SJCRH30 (cell line): Measurements from ENCODE around the gene MYBBP1A. TPM values are rescaled to one million over a fixed set of nuclear protein-coding genes. Genes with fewer than 3 reads are reported as not detected.

Source experiments
- DNase-seq, 2 experiments: peaks; one replicate each; pipeline ENCODE4 v3.0.0-alpha.2; 2015 to 2020
- H3K27ac ChIP-seq: fragments of 250-450 bp; sonication (Bioruptor Pico); 2 replicates; pipeline ENCODE4 v1.5.1; 2020; ENCODE audit warnings: mild to moderate bottlenecking, moderate library complexity
- H3K27me3 ChIP-seq: fragments of 250-450 bp; sonication (Bioruptor Pico); 2 replicates; pipeline ENCODE4 v1.5.1; 2020; ENCODE audit warnings: mild to moderate bottlenecking, moderate library complexity
- H3K36me3 ChIP-seq: fragments of 250-450 bp; sonication (Bioruptor Pico); 2 replicates; pipeline ENCODE4 v1.5.1; 2020; ENCODE audit warnings: mild to moderate bottlenecking, moderate library complexity
- H3K4me1 ChIP-seq: fragments of 250-450 bp; sonication (Bioruptor Pico); 2 replicates; pipeline ENCODE4 v1.5.1; 2020; ENCODE audit warnings: mild to moderate bottlenecking, moderate library complexity
- H3K4me3 ChIP-seq: fragments of 250-450 bp; sonication (Bioruptor Pico); 2 replicates; pipeline ENCODE4 v1.5.1; 2020; ENCODE audit warnings: mild to moderate bottlenecking, moderate library complexity
- H3K9me3 ChIP-seq: fragments of 250-450 bp; sonication (Bioruptor Pico); replicated peaks from 2 replicates; pipeline ENCODE4 v1.5.1; 2020; ENCODE audit warnings: mild to moderate bottlenecking, moderate library complexity
- total RNA-seq: library from RNA; depleted of rRNA; stranded (reverse); fragments of >200 nt; shearing (Covaris generic); gene quantifications from 2 replicates; pipeline ENCODE4 v1.2.3, GENCODE V29; 2014

The MYBBP1A gene
- total RNA-seq, 1 experiment from 2014 or later = 40.3 TPM

DNA sequence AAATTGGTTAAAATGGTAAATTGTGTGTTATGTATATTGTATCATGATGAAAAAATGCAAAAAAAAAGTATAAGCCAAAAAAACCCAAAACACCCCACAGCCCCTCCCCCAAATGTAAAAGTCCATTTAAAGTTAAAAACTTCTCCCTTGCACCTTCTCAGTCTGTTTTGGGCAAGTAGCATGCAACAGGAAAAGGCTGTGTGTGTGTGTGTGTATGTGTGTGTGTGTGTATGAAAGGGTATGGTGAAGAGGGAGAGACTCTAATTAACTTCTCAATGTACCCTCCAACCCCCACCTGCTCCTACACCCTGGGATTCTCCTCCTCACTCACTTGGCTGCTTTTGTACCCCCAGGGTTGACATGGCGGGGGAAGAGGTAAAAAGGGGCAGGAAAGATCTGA, 14.4 kb upstream of the MYBBP1A start:
- H3K4me3 ChIP-seq = no peak overlapping the region
- H3K36me3 ChIP-seq = no peaks in the 10 kb centered on the region
- no peaks in the 10 kb centered on the region for H3K4me1 ChIP-seq
- DNase-seq = no peak
- H3K9me3 ChIP-seq = no peaks in the 10 kb centered on the region
- H3K27me3 ChIP-seq = no peaks in the 10 kb centered on the region
- H3K27ac ChIP-seq = no peak overlapping the region

DNA sequence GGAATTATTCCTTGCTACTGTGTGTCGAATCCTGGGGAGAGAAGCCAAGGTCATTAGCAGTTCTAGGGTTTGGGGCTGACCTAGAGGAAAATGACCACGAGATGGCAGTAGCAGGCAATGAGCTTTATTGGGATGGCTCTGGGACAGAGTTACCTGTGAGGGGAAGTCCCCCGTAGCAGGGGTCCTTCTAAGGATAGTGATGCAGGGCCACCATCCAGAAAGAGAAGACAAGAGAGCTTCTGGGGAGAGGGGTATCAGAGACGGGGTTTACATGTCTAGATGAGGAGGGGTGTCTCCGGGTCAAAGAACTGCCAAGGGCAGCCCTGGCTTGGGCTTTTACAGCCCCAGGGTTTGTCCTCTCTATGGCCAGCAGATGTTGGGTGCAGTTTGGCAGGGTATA, 11.6 kb upstream of the MYBBP1A start:
- Histone ChIP-seq H3K4me1 (no peaks in the 10 kb centered on the region), H3K27me3 (no peaks in the 10 kb centered on the region), H3K9me3 (no peaks in the 10 kb centered on the region), H3K27ac (no peak overlapping the region), H3K4me3 (no peak overlapping the region), H3K36me3 (no peaks in the 10 kb centered on the region)
- peak; percentile 41 to 81 for DNase-seq

DNA sequence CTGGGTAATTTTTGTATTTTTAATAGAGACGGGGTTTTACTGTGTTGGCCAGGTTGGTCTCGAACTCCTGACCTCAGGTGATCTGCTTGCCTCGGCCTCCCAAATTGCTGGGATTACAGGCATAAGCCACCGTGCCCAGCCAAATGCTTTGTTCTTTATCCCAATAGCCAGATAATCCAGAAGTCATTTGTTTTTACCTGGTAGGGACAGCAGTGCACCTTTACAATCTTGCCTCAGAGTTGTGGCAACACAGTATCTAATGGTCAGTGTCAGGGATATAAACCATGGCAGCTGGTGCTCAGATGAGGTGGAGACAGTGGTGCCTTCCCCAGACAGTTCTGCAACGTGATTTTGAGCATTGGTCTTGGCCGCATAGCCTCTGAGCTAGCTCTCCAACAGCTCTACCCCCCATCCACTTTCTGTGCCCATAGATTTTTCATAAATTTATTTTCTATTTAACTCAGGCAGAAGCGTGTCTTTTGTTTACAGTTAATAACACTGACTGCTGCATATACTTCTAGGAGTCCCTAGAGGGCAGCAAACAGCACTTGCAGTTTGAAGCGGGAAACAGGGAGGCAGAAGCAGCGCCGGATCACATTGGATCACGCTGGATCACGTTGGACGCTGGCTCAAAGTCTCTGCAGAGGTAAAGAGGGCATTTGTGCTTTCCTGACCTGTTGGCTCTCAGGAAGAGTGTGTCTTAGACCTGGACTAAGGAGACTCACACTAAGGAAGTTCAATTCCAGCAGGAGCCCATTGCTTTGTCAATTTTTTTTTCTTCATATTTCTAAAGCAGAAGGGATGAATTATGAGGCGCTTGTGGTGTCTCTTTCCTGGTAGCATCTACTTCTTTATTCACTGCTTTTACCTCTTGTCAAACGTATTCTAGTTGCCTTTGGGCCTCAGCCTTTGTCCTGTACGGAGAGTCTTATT, 10.3 kb upstream of the MYBBP1A start:
- DNase-seq = peak; percentile 62 to 83
- Histone ChIP-seq H3K4me1 (no peaks in the 10 kb centered on the region), H3K36me3 (no peaks in the 10 kb centered on the region), H3K27ac (no peak overlapping the region), H3K4me3 (no peak overlapping the region), H3K27me3 (no peaks in the 10 kb centered on the region), H3K9me3 (no peaks in the 10 kb centered on the region)

DNA sequence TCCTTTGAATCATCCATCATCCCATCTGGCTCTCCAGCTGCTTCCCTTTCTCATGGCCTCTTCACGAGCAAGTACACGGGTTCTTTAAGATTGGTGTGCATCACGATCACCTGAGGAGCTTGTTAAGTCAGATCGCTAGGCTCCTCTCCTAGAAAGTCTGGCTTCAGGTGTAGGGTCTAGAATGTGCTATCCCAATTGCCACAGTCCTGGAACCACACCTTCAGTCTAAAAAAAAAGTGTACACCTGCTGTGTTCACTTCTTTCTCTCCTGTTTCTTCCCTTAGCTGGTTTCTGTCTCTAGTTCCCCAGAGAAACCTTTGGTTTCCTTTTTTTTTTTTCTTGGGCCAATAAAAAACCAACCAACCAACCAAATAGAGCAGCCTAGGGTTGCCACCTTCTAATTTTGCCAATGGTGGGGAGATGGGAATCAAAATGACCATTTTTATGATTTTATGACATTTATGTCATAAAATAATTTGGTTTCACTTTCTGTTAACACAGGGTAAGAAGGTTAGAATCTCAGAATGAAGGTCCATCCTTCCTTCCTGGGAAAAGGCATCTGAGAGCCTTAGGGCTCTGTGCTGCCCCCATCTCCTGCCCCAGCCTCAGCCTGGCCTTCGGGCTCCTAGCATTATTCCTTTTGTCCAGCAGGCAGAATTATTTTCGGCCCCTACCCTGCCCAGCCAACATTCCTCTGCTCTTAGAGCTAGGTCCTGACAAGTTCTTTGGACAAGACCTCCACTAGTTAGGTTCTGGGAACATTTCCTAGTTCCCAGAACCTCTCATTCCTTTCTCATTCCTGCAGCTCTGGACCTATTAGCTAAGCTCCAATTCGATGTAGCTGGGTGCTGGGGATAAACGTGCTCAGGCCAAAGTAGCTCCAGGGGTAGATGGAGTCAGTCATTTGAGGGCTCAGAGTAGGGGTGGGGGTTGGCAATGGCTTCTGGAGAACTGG, 7.1 kb upstream of the MYBBP1A start:
- no peak for DNase-seq
- Histone ChIP-seq H3K27ac (no peak overlapping the region), H3K27me3 (no peaks in the 10 kb centered on the region), H3K36me3 (no peaks in the 10 kb centered on the region), H3K4me3 (no peak overlapping the region), H3K9me3 (no peaks in the 10 kb centered on the region), H3K4me1 (no peaks in the 10 kb centered on the region)

DNA sequence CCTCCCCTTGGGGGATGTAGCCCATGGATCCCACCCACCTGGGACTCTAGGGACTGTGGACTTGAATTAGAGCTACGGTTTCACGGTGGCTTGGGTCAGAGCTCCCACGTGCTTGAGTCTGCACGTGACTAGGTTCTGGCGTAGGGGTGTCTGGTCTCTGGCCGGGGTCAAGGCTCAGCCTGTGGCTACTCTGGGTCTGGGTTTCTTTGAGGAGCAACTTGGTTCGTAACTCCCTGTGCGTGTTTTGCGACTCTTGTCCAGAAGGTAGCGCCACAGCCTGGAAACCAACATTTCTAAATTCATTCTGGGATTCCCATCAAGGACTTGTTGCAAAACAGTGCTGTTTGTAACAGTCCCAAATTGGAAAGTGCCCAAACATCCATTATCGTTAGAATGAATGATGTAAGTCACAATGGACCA, 5.7 kb upstream of the MYBBP1A start:
- H3K27me3 ChIP-seq = no peaks in the 10 kb centered on the region
- no peaks in the 10 kb centered on the region for H3K36me3 ChIP-seq
- no peaks in the 10 kb centered on the region for H3K4me1 ChIP-seq
- DNase-seq = no peak
- no peak overlapping the region for H3K27ac ChIP-seq
- no peaks in the 10 kb centered on the region for H3K9me3 ChIP-seq
- H3K4me3 ChIP-seq = no peak overlapping the region

DNA sequence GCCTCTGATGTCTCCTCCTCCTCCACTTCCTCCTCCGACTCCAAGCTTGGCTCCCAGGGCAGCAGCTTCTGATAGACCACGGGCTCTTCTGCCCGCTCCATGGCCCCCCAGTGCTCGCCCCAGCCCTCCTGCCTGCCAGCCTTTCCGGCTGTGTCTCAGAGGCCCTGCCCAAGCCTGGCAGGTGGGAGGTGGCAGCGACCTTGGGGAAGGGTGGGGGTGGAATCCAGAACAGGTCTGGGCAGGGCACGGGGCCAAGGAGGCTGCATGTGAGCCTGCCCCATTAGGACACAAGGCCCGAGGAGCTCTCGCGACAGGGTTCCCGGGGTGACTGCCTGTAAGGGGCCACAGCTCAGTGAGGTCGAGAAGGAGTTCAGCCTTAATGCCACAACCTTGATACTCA, 5.2 kb upstream of the MYBBP1A start, which contains the start of gene GGT6:
Gene GGT6, minus strand, starts transcription at position 157 of the 400 bp plus-strand sequence. Its CDS starts 56 bp downstream, at position 101.
- no peak for DNase-seq
- Histone ChIP-seq H3K27ac (no peak within 1 kb of the TSS), H3K27me3 (no peaks in the 10 kb centered on the region), H3K36me3 (no peaks in the 10 kb centered on the region), H3K4me1 (no peaks in the 10 kb centered on the region), H3K9me3 (no peaks in the 10 kb centered on the region), H3K4me3 (no peak within 1 kb of the TSS)

DNA sequence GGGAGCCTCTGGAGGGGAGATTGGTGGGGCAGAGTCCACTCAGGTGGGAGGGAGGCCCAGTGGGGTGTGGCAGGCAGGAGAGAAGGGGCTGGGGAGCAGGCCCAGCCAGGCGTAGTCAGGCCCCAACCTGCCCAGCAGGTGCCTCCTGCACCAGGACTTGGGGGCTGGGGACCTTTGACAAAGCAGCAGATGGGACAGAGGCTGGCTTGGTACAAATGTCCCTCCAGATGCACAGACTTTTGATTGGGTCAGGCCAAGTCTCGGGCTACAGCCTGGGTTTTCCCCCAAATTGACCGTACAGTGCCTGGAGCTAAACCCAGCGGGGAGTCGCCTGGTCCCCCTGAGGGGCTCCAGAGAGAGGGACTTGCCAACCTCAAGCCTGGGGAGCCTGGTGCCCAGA, 4.8 kb upstream of the MYBBP1A start:
- no peak for DNase-seq
- Histone ChIP-seq H3K36me3 (no peaks in the 10 kb centered on the region), H3K4me1 (no peaks in the 10 kb centered on the region), H3K27ac (no peak overlapping the region), H3K4me3 (no peak overlapping the region), H3K9me3 (no peaks in the 10 kb centered on the region), H3K27me3 (no peaks in the 10 kb centered on the region)

DNA sequence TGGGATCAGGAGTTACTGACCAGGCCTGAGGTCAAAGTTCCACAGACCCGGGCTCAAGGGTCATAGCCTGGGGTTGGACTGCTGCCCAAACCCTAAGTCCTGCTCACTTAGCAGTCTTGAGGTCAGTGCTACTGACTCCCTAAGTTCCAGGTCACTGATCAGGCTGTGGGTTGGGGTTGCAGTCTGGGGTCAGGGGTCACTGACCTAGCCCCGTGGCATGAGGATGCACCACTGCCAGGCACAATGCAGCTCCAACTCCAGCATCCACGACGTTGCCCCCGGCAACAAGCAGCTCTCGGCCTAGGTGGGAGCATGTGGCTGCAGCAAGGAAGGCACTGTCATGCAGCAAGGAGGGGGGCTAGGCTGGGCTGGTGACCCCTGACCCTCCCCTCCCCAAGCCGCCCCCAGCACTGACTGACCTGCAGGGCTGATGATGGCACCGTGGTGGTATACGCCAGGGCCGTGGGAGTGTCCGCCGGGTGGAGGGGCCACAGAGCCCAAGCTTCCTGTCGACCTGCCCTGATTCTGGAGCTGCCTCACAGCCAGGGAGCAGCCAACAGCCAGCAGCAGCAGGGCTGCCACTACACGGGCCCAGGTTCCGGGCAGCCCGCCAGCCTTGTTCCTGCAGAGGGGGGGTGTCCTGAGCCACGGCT, 4.1 kb upstream of the MYBBP1A start:
- Histone ChIP-seq H3K4me3 (no peak overlapping the region), H3K36me3 (no peaks in the 10 kb centered on the region), H3K9me3 (no peaks in the 10 kb centered on the region), H3K4me1 (no peaks in the 10 kb centered on the region), H3K27ac (no peak overlapping the region), H3K27me3 (no peaks in the 10 kb centered on the region)
- DNase-seq = no peak

DNA sequence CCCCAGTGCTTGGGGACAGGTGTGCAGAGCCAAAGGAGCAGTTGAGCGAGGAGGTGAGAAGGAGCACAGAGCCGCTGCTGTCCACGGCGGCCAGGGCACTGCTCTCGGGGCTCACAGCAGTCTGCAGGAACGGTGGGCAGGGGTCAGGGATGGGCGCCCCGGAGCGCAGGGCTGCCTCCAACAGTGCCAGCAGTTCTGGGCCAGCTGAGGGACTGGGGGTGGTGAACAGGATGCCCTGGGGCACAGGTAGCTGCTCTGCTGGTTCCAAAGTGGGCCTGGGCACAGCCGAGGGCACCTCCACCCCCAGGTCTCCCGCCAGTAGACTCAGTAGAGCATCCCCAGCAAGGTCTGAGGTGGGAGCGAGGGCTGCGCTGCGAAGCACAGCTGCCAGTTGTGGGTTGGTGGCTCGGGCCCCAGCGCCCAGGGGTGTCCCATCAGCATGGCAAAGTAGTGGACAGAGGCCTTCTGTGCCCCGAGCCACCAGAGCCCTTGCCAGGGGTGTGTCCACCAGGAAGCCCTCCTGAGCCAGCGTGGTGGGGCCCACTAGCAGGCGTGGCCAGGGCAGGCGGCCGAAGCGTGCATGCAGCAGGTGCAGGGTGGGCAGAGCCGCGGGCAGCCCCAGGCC, 3.3 kb upstream of the MYBBP1A start:
- DNase-seq = no peak
- Histone ChIP-seq H3K9me3 (no peaks in the 10 kb centered on the region), H3K27ac (no peak overlapping the region), H3K4me3 (no peak overlapping the region), H3K36me3 (no peaks in the 10 kb centered on the region; the same call in 1 of the 2 replicates), H3K27me3 (no peaks in the 10 kb centered on the region), H3K4me1 (no peaks in the 10 kb centered on the region)

DNA sequence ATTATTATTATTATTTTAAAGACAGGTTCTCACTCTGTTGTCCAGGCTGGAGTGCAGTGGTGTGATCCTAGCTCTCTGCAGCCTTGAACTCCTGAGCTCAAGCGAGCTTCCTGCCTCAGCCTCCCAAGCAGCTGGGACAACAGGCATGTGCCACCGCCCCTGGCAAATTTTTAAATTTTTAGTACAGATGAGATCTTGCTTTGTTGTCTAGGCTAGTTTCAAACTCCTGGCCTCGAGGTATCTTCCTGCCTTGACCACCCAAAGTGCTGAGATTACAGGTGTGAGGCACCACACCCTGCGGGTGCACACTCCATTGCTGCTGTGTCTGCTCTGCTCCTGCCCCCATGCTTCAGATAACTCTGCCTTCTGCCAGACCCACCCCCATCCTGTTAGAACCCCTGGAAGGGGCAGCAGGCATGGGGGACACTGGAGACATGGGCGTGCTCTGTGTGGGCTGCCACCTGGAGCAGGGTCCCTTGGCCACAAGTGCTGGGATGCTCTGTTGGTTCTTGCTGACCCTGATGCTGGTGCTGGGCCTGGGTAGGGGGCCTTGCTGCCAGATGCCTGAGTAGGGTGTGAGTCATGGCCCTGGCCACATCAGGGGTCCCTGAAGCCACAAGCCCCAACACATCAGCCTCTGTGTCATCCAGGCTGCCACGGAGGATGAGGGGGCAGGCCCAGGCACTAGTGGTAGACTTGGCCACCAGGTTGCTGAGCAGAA, 2.6 kb upstream of the MYBBP1A start:
- Histone ChIP-seq H3K27me3 (no peaks in the 10 kb centered on the region), H3K4me3 (no peak overlapping the region), H3K36me3 (no peaks in the 10 kb centered on the region; the same call in 1 of the 2 replicates), H3K4me1 (no peaks in the 10 kb centered on the region), H3K27ac (no peak overlapping the region), H3K9me3 (no peaks in the 10 kb centered on the region)
- DNase-seq = no peak

DNA sequence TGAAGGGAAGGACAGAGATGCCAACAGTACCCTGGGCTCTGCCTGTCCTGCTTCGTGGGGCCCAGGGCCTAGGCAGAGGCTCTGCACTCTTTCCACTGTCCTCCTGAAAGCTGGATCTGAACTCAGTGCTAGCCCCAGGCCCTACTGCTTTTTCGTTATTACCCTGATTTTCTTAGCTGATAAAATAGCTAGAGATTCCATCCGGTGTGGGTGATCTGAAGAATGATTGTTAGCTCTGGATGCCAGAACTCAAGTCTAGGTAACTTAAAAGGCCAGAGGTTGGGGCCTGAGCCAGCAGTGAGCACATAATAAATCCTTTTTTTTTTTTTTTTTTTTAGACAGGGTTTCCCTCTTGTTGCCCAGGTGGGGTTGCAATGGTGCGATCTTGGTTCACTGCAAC, 1.8 kb upstream of the MYBBP1A start:
- DNase-seq = no peak
- Histone ChIP-seq H3K9me3 (no peaks in the 10 kb centered on the region), H3K27me3 (no peaks in the 10 kb centered on the region), H3K4me1 (no peaks in the 10 kb centered on the region), H3K36me3 (peaks cover 2% of the 10 kb centered on the region; the same call in 1 of the 2 replicates), H3K4me3 (no peak overlapping the region), H3K27ac (no peak overlapping the region)

DNA sequence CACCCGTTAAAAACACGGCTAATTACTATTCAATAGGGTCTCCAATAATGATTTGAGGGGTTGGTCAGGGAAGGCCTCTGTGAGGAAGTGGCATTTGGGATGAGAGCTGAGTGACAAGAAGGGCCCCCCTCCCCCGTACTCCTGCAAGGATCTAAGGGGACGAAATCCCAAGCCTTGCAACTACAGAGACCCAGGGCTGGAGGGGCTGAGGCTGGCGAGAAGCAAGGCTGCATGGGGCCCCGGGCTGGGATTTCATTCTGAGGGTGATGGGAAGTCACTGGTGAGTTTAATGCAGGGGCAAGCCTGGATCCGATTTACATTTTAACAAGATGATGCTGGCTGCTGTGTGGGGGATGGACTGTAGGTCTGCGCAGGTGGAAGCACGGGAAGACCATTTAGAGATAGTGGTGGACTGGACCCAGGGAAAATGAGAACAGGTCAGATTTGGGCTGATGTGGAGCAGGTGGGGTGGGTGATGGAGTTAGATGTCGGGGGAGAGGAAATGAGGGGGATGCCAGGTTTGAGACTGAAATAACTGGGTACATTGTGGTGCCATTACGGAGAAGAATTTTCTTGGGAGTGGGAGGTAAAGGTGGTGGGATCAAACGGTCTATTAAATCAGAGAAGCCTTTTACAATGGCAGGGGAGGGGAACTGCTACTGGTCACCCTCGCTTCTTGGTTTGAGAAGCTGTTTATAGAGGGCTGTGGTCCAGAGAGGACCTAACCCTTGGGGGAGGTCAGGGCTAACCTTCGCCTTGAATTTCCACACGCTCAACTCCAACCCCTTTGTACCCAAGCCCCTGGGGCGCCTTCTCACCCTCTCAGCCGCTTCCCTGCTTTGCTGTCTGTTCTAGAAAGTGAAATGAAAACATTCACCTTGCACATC, 932 bp upstream of the MYBBP1A start:
- peaks cover 3% of the 10 kb centered on the region; the same call in 1 of the 2 replicates for H3K36me3 ChIP-seq
- H3K27me3 ChIP-seq = no peaks in the 10 kb centered on the region
- no peak for DNase-seq
- no peaks in the 10 kb centered on the region for H3K9me3 ChIP-seq
- peak overlapping the region; percentile 39; the same call in 1 of the 2 replicates for H3K27ac ChIP-seq
- peak overlapping the region; percentile 72 for H3K4me3 ChIP-seq
- no peaks in the 10 kb centered on the region for H3K4me1 ChIP-seq
